LNCAP (cell line): Measurements from ENCODE around the gene COPZ2.

Experiments used
- CTCF ChIP-seq: fragments of 450-650 bp; IDR thresholded peaks from 2 replicates; pipeline ENCODE4 v1.5.1; 2017; ENCODE audit warnings: mild to moderate bottlenecking

The COPZ2 gene

GRCh38 chr17:48030531-48030930, 7.1 kb downstream of the COPZ2 start:
- no peak for TF ChIP-seq CTCF

- no peak for TF ChIP-seq CTCF
Observed at GRCh38 chr17:48028736-48029135, 8.9 kb downstream of the COPZ2 start.

- TF ChIP-seq CTCF, result no peak
Observed at GRCh38 chr17:48027322-48027981, 10.1 kb downstream of the COPZ2 start.

- peak; percentile 95 for TF ChIP-seq CTCF
Observed at GRCh38 chr17:48026502-48027321, 10.9 kb downstream of the COPZ2 start.

GRCh38 chr17:48025904-48026501, 11.6 kb downstream of the COPZ2 start:
- no peak for TF ChIP-seq CTCF

GRCh38 chr17:48025040-48025903, 12.3 kb downstream of the COPZ2 start:
- peak; percentile 85 for TF ChIP-seq CTCF
